GM12878 (cell line): ENCODE results near the gene HEYL. TPM values are rescaled to one million over a fixed set of nuclear protein-coding genes. Genes with fewer than 3 reads are reported as not detected.

Experiments used
- CEBPB ChIP-seq, 2 experiments: fragments of 150-350 bp in 1 of 2; IDR thresholded peaks; 2 replicates each; pipeline ENCODE4 v1.6.1; 2012 to 2014; ENCODE audit warnings: low read depth in 2 of 2, low read length in 2 of 2, borderline replicate concordance in 1 of 2, inconsistent platforms in 1 of 2
- ETV6 ChIP-seq, 2 experiments: fragments of 450-650 bp in 1 of 2; IDR thresholded peaks in 1 of 2; conservative IDR thresholded peaks in 1 of 2; 2 replicates each; pipeline ENCODE4 v1.6.1; 2014; ENCODE audit warnings: antibody characterized with exemption in 1 of 2, borderline replicate concordance in 1 of 2, low read depth in 1 of 2, mild to moderate bottlenecking in 1 of 2, moderate library complexity in 1 of 2
- IRF5 ChIP-seq: fragments of 450-650 bp; IDR thresholded peaks from 2 replicates; pipeline ENCODE4 v1.6.1; 2017; ENCODE audit warnings: borderline replicate concordance
- SREBF1 ChIP-seq: IDR thresholded peaks from 2 replicates; pipeline ENCODE4 v1.6.1; 2012; ENCODE audit warnings: mild to moderate bottlenecking, low read length
- STAT1 ChIP-seq: fragments of 450-650 bp; conservative IDR thresholded peaks from 2 replicates; pipeline ENCODE4 v1.6.1; 2014; ENCODE audit warnings: antibody characterized with exemption, mild to moderate bottlenecking
- SUZ12 ChIP-seq: fragments of 200-600 bp; sonication (generic); IDR thresholded peaks from one replicate; pipeline ENCODE4 v1.6.1; 2018; ENCODE audit warnings: antibody characterized with exemption, mild to moderate bottlenecking; ENCODE audit not compliant: unreplicated experiment
- polyA plus RNA-seq, 11 experiments: library from polyadenylated mRNA; depleted of rRNA in 4 of 11; unstranded in 6 of 11; stranded (reverse) in 5 of 11; fragments of >200 nt; fragmentation: Nextera tagmentation in 4 of 11; fragmentation: Illumina TruSeq in 1 of 11; extraction: Ambion mirVana in 4 of 11; extraction: Trizol in 1 of 11; gene quantifications; 1 replicate in 1 of 11; 2 replicates in 10 of 11; pipeline versions ENCODE4 v1.2.1 to v1.2.3, GENCODE V29; 2011 to 2016; ENCODE audit warnings: inconsistent platforms in 2 of 11, missing spikeins in 2 of 11, low read depth in 1 of 11
- total RNA-seq, 4 experiments: library from RNA; depleted of rRNA in 3 of 4; stranded (reverse); fragments of >200 nt in 3 of 4; fragmentation: Illumina TruSeq in 1 of 4; extraction: Trizol in 1 of 4; gene quantifications; 2 replicates each; pipeline versions ENCODE4 v1.2.1 to v1.2.3, GENCODE V29; 2013 to 2021
- TF ChIP-seq, protein P1 (sequence below), 3 experiments: IDR thresholded peaks in 2 of 3; conservative IDR thresholded peaks in 1 of 3; 2 replicates each; pipeline ENCODE4 v1.5.1; 2011; ENCODE audit warnings: low read depth in 3 of 3, low read length in 3 of 3, mild to moderate bottlenecking in 3 of 3, control low read depth in 2 of 3, moderate library complexity in 2 of 3, inconsistent platforms in 1 of 3, mixed read lengths in 1 of 3; ENCODE audit not compliant: control insufficient read depth in 2 of 3, insufficient read depth in 1 of 3; ENCODE audit errors: extremely low read depth in 1 of 3
- TF ChIP-seq, protein P2 (sequence below): fragments of 450-650 bp; formaldehyde crosslinking; IDR thresholded peaks from 2 replicates; pipeline ENCODE4 v1.4.0; 2022; ENCODE audit warnings: mild to moderate bottlenecking, moderate library complexity
- TF ChIP-seq, protein P3 (sequence below): IDR thresholded peaks from 2 replicates; pipeline ENCODE4 v1.6.1; 2012; ENCODE audit warnings: improper control_type of control experiment, low read depth, low read length; ENCODE audit not compliant: insufficient replicate concordance
- TF ChIP-seq, protein P4 (sequence below): IDR thresholded peaks from 2 replicates; pipeline ENCODE4 v1.6.1; 2011; ENCODE audit warnings: mild to moderate bottlenecking, low read depth, low read length, moderate library complexity; ENCODE audit not compliant: insufficient replicate concordance

The HEYL gene
- total and polyA plus RNA-seq, 10 of the 15 experiments (the other 5 are each of a cell fraction or from before 2014, with no cell fraction given): under 0.01 to 0.04 TPM; not detected in 8

GRCh38 chr1:39625009-39625408, 14.4 kb downstream of the HEYL start (continued):
- TF ChIP-seq, protein P1, sequence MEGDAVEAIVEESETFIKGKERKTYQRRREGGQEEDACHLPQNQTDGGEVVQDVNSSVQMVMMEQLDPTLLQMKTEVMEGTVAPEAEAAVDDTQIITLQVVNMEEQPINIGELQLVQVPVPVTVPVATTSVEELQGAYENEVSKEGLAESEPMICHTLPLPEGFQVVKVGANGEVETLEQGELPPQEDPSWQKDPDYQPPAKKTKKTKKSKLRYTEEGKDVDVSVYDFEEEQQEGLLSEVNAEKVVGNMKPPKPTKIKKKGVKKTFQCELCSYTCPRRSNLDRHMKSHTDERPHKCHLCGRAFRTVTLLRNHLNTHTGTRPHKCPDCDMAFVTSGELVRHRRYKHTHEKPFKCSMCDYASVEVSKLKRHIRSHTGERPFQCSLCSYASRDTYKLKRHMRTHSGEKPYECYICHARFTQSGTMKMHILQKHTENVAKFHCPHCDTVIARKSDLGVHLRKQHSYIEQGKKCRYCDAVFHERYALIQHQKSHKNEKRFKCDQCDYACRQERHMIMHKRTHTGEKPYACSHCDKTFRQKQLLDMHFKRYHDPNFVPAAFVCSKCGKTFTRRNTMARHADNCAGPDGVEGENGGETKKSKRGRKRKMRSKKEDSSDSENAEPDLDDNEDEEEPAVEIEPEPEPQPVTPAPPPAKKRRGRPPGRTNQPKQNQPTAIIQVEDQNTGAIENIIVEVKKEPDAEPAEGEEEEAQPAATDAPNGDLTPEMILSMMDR (IDR thresholded peaks at IDR 0.05 in 2 of 3, conservative IDR thresholded peaks at IDR 0.05 in 1 of 3; ENCODE audit: control insufficient read depth in 2 of 3, extremely low read depth in 1 of 3, insufficient read depth in 1 of 3, low read depth in 3 of 3, low read length in 3 of 3): no peak
- TF ChIP-seq SUZ12 (no peak), STAT1 (no peak), CEBPB (IDR thresholded peaks at IDR 0.05; ENCODE audit: borderline replicate concordance in 1 of 2, low read depth in 2 of 2, low read length in 2 of 2) (no peak), IRF5 (no peak), ETV6 (conservative IDR thresholded peaks at IDR 0.05 in 1 of 2, IDR thresholded peaks at IDR 0.05 in 1 of 2; ENCODE audit: borderline replicate concordance in 1 of 2, low read depth in 1 of 2) (no peak), SREBF1 (no peak)
- TF ChIP-seq, protein P2, sequence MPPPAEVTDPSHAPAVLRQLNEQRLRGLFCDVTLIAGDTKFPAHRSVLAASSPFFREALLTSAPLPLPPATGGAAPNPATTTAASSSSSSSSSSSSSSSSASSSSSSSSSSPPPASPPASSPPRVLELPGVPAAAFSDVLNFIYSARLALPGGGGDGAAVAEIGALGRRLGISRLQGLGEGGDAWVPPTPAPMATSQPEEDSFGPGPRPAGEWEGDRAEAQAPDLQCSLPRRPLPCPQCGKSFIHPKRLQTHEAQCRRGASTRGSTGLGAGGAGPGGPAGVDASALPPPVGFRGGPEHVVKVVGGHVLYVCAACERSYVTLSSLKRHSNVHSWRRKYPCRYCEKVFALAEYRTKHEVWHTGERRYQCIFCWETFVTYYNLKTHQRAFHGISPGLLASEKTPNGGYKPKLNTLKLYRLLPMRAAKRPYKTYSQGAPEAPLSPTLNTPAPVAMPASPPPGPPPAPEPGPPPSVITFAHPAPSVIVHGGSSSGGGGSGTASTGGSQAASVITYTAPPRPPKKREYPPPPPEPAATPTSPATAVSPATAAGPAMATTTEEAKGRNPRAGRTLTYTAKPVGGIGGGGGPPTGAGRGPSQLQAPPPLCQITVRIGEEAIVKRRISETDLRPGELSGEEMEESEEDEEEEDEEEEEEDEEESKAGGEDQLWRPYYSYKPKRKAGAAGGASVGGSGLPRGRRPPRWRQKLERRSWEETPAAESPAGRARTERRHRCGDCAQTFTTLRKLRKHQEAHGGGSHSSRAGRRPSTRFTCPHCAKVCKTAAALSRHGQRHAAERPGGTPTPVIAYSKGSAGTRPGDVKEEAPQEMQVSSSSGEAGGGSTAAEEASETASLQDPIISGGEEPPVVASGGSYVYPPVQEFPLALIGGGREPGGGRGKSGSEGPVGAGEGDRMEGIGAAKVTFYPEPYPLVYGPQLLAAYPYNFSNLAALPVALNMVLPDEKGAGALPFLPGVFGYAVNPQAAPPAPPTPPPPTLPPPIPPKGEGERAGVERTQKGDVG: no peak
- TF ChIP-seq, protein P3, sequence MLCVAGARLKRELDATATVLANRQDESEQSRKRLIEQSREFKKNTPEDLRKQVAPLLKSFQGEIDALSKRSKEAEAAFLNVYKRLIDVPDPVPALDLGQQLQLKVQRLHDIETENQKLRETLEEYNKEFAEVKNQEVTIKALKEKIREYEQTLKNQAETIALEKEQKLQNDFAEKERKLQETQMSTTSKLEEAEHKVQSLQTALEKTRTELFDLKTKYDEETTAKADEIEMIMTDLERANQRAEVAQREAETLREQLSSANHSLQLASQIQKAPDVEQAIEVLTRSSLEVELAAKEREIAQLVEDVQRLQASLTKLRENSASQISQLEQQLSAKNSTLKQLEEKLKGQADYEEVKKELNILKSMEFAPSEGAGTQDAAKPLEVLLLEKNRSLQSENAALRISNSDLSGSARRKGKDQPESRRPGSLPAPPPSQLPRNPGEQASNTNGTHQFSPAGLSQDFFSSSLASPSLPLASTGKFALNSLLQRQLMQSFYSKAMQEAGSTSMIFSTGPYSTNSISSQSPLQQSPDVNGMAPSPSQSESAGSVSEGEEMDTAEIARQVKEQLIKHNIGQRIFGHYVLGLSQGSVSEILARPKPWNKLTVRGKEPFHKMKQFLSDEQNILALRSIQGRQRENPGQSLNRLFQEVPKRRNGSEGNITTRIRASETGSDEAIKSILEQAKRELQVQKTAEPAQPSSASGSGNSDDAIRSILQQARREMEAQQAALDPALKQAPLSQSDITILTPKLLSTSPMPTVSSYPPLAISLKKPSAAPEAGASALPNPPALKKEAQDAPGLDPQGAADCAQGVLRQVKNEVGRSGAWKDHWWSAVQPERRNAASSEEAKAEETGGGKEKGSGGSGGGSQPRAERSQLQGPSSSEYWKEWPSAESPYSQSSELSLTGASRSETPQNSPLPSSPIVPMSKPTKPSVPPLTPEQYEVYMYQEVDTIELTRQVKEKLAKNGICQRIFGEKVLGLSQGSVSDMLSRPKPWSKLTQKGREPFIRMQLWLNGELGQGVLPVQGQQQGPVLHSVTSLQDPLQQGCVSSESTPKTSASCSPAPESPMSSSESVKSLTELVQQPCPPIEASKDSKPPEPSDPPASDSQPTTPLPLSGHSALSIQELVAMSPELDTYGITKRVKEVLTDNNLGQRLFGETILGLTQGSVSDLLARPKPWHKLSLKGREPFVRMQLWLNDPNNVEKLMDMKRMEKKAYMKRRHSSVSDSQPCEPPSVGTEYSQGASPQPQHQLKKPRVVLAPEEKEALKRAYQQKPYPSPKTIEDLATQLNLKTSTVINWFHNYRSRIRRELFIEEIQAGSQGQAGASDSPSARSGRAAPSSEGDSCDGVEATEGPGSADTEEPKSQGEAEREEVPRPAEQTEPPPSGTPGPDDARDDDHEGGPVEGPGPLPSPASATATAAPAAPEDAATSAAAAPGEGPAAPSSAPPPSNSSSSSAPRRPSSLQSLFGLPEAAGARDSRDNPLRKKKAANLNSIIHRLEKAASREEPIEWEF: no peak
- TF ChIP-seq, protein P4, sequence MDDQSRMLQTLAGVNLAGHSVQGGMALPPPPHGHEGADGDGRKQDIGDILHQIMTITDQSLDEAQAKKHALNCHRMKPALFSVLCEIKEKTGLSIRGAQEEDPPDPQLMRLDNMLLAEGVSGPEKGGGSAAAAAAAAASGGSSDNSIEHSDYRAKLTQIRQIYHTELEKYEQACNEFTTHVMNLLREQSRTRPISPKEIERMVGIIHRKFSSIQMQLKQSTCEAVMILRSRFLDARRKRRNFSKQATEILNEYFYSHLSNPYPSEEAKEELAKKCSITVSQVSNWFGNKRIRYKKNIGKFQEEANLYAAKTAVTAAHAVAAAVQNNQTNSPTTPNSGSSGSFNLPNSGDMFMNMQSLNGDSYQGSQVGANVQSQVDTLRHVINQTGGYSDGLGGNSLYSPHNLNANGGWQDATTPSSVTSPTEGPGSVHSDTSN: no peak
- TF ChIP-seq, all 136 proteins: peak for 0
